HCT116 (cell line): ENCODE measurements around the gene URI1. TPM values are rescaled to one million over a fixed set of nuclear protein-coding genes. Genes with fewer than 3 reads are reported as not detected.

Experiments
- ATAC-seq: fragments of 200-7000 bp; cut with Tn5 transposase; 2 replicates; pipeline ENCODE4 v1.9.1; 2020; ENCODE audit warnings: mild to moderate bottlenecking, moderate library complexity
- BruUV-seq: library from RNA; stranded (reverse); fragments of 400-500 nt; replicated peaks from 2 replicates; lab custom pipeline; 2021; lab: Mats Ljungman, UMichigan
- CTCF ChIA-PET: fragments of 300-600 bp; sonication (Branson Sonifier 250); formaldehyde crosslinking; loops from one replicate; lab custom pipeline; 2021; ENCODE audit warnings: antibody characterized with exemption; lab: Charles Lee
- POLR2A ChIA-PET: fragments of 300-600, 350-600 bp; sonication (Branson Sonifier 250); formaldehyde crosslinking; loops from one replicate; lab custom pipeline; 2021; ENCODE audit warnings: antibody characterized with exemption; lab: Charles Lee
- RAD21 ChIA-PET, 2 experiments: fragments of 300-600 bp; sonication (Branson Sonifier 250); formaldehyde crosslinking; loops; one replicate each; lab custom pipeline; 2023; ENCODE audit warnings: low total read pairs in 2 of 2; ENCODE audit not compliant: uncharacterized antibody in 2 of 2, unreplicated experiment in 2 of 2, low non-redundant PET in 1 of 2; lab: Charles Lee
- DNase-seq: peaks from one replicate; pipeline ENCODE4 v3.0.0-alpha.2; 2010; ENCODE audit warnings: low read depth, low spot score
- H2AFZ ChIP-seq: fragments of 200-600 bp; shearing (Covaris generic), sonication (generic); 2 replicates; pipeline ENCODE4 v1.6.1; 2017; ENCODE audit warnings: low read depth, mixed run types, mixed read lengths, antibody characterized with exemption, low read length; ENCODE audit not compliant: poor library complexity, severe bottlenecking
- H3K27ac ChIP-seq: 2 replicates; pipeline ENCODE4 v1.5.1; 2012; ENCODE audit warnings: low read depth, low read length
- H3K27me3 ChIP-seq: fragments of 200-600 bp; sonication (generic); 2 replicates; pipeline ENCODE4 v1.6.1; 2016; ENCODE audit warnings: mixed run types, low read length, mixed read lengths; ENCODE audit not compliant: insufficient read depth
- H3K36me3 ChIP-seq, 2 experiments: fragments of 200-500 bp in 1 of 2; fragments of 200-600 bp in 1 of 2; sonication (Bioruptor generic) in 1 of 2; sonication (generic) in 1 of 2; 2 replicates each; pipeline versions ENCODE4 v1.5.1 to v1.6.1; 2014 to 2016; ENCODE audit warnings: low read length in 2 of 2, inconsistent platforms in 1 of 2, mixed read lengths in 1 of 2, mixed run types in 1 of 2; ENCODE audit not compliant: insufficient read depth in 2 of 2, control insufficient read depth in 1 of 2
- H3K4me1 ChIP-seq, 2 experiments: fragments of 200-600 bp in 1 of 2; sonication (generic) in 1 of 2; 2 replicates each; pipeline versions ENCODE4 v1.5.1 to v1.6.1; 2012 to 2017; ENCODE audit warnings: low read length in 2 of 2, inconsistent platforms in 1 of 2, mild to moderate bottlenecking in 1 of 2, mixed read lengths in 1 of 2, mixed run types in 1 of 2, moderate library complexity in 1 of 2; ENCODE audit not compliant: insufficient read depth in 2 of 2, control insufficient read depth in 1 of 2
- H3K4me2 ChIP-seq: fragments of 200-600 bp; sonication (generic); 2 replicates; pipeline ENCODE4 v1.6.1; 2017; ENCODE audit warnings: mixed run types, low read length, mixed read lengths
- H3K4me3 ChIP-seq, 2 experiments: fragments of 200-600 bp in 1 of 2; sonication (generic) in 1 of 2; replicated peaks in 1 of 2; 2 replicates each; pipeline ENCODE4 v1.5.1; 2011 to 2016; ENCODE audit warnings: low read length in 2 of 2, control low read depth in 1 of 2, low read depth in 1 of 2, mild to moderate bottlenecking in 1 of 2, mixed read lengths in 1 of 2, mixed run types in 1 of 2
- H3K79me2 ChIP-seq: fragments of 200-600 bp; sonication (generic); 2 replicates; pipeline ENCODE4 v1.6.1; 2017; ENCODE audit warnings: mild to moderate bottlenecking, mixed run types, low read length, moderate library complexity, mixed read lengths; ENCODE audit not compliant: insufficient read depth
- H3K9ac ChIP-seq: fragments of 200-600 bp; sonication (generic); 2 replicates; pipeline ENCODE4 v1.6.1; 2016; ENCODE audit warnings: low read length, mixed read lengths
- H3K9me2 ChIP-seq: fragments of 200-600 bp; sonication (generic), shearing (Covaris generic); 2 replicates; pipeline ENCODE4 v1.6.1; 2017; ENCODE audit warnings: mixed run types, mild to moderate bottlenecking, moderate library complexity; ENCODE audit not compliant: insufficient read depth
- H3K9me3 ChIP-seq, 2 experiments: fragments of 200-500 bp in 1 of 2; fragments of 200-600 bp in 1 of 2; sonication (Bioruptor generic) in 1 of 2; sonication (generic) in 1 of 2; 2 replicates each; pipeline ENCODE4 v1.6.1; 2014 to 2017; ENCODE audit warnings: low read length in 2 of 2, mixed read lengths in 2 of 2, inconsistent platforms in 1 of 2, low read depth in 1 of 2, mild to moderate bottlenecking in 1 of 2, mixed run types in 1 of 2, moderate library complexity in 1 of 2; ENCODE audit not compliant: control insufficient read depth in 1 of 2, insufficient read depth in 1 of 2
- H4K20me1 ChIP-seq: fragments of 200-600 bp; sonication (generic), shearing (Covaris generic); 2 replicates; pipeline ENCODE4 v1.6.1; 2017; ENCODE audit warnings: mixed run types, mild to moderate bottlenecking, moderate library complexity; ENCODE audit not compliant: insufficient read depth
- CBX3 ChIP-seq: IDR thresholded peaks from 2 replicates; pipeline ENCODE4 v1.6.1; 2012; ENCODE audit warnings: low read depth
- CEBPB ChIP-seq: IDR thresholded peaks from 2 replicates; pipeline ENCODE4 v1.6.1; 2012; ENCODE audit warnings: low read depth
- EGR1 ChIP-seq: IDR thresholded peaks from 2 replicates; pipeline ENCODE4 v1.6.1; 2012; ENCODE audit warnings: low read depth
- EZH2 ChIP-seq: fragments of 200-600 bp; sonication (generic); IDR thresholded peaks from 2 replicates; pipeline ENCODE4 v1.6.1; 2017; ENCODE audit warnings: antibody characterized with exemption, mixed run types
- EZH2phosphoT487 ChIP-seq: fragments of 200-600 bp; IDR thresholded peaks from 2 replicates; pipeline ENCODE4 v1.6.1; 2018; ENCODE audit warnings: antibody characterized with exemption, borderline replicate concordance
- FOSL1 ChIP-seq: IDR thresholded peaks from 2 replicates; pipeline ENCODE4 v1.6.1; 2012; ENCODE audit warnings: low read depth
- POLR2A ChIP-seq: IDR thresholded peaks from 2 replicates; pipeline ENCODE4 v1.7.0; 2011; ENCODE audit warnings: borderline replicate concordance; ENCODE audit not compliant: insufficient read depth, insufficient read length; ENCODE audit errors: extremely low read depth
- POLR2AphosphoS5 ChIP-seq: IDR thresholded peaks from 2 replicates; pipeline ENCODE4 v1.6.1; 2011; ENCODE audit warnings: mild to moderate bottlenecking, low read depth, low read length, moderate library complexity
- RAD21 ChIP-seq: IDR thresholded peaks from 2 replicates; pipeline ENCODE4 v1.6.1; 2012; ENCODE audit warnings: low read depth, mild to moderate bottlenecking
- SRF ChIP-seq: IDR thresholded peaks from 2 replicates; pipeline ENCODE4 v1.6.1; 2012; ENCODE audit warnings: low read depth
- TCF7L2 ChIP-seq: IDR thresholded peaks from 2 replicates; pipeline ENCODE4 v1.7.0; 2011; ENCODE audit warnings: borderline replicate concordance, inconsistent platforms; ENCODE audit not compliant: insufficient read depth, insufficient read length; ENCODE audit errors: extremely low read depth
- YY1 ChIP-seq: IDR thresholded peaks from 2 replicates; pipeline ENCODE4 v1.6.1; 2011; ENCODE audit warnings: low read length, low read depth, moderate library complexity, mild to moderate bottlenecking; ENCODE audit not compliant: insufficient replicate concordance; ENCODE audit errors: extremely low read depth
- ZFX ChIP-seq: fragments of 450-650 bp; IDR thresholded peaks from 2 replicates; pipeline ENCODE4 v1.6.1; 2017
- ZNF274 ChIP-seq: fragments of 200-500 bp; sonication (Bioruptor generic); IDR thresholded peaks from 2 replicates; pipeline ENCODE4 v1.6.1; 2014; ENCODE audit warnings: mild to moderate bottlenecking, low read depth, low read length, inconsistent platforms
- intact Hi-C: fragments of 100-400 bp; cut with micrococcal nuclease; formaldehyde crosslinking; loops from 2 replicates; pipeline ENCODE4 v1.10.0; 2022
- total RNA-seq: library from RNA; stranded (reverse); gene quantifications from one replicate; pipeline ENCODE4 v1.2.1, GENCODE V29; 2021; ENCODE audit not compliant: unreplicated experiment
- TF ChIP-seq, protein P1 (sequence below), 3 experiments: fragments of 200-600 bp in 1 of 3; sonication (generic) in 1 of 3; IDR thresholded peaks in 2 of 3; conservative IDR thresholded peaks in 1 of 3; 2 replicates each; pipeline ENCODE4 v1.5.1; 2012 to 2017; ENCODE audit warnings: low read depth in 2 of 3, low read length in 2 of 3, antibody characterized with exemption in 1 of 3, borderline replicate concordance in 1 of 3, control low read depth in 1 of 3, mild to moderate bottlenecking in 1 of 3, mixed read lengths in 1 of 3, mixed run types in 1 of 3, moderate library complexity in 1 of 3; ENCODE audit not compliant: insufficient read depth in 1 of 3
- TF ChIP-seq, protein P2 (sequence below): IDR thresholded peaks from 2 replicates; pipeline ENCODE4 v1.6.1; 2012; ENCODE audit warnings: low read depth
- TF ChIP-seq, protein P3 (sequence below): IDR thresholded peaks from 2 replicates; pipeline ENCODE4 v1.6.1; 2012
- TF ChIP-seq, protein P4 (sequence below): IDR thresholded peaks from 2 replicates; pipeline ENCODE4 v1.6.1; 2012

URI1 gene
- total RNA-seq, 1 experiment from 2014 or later: 51.4 TPM

DNA sequence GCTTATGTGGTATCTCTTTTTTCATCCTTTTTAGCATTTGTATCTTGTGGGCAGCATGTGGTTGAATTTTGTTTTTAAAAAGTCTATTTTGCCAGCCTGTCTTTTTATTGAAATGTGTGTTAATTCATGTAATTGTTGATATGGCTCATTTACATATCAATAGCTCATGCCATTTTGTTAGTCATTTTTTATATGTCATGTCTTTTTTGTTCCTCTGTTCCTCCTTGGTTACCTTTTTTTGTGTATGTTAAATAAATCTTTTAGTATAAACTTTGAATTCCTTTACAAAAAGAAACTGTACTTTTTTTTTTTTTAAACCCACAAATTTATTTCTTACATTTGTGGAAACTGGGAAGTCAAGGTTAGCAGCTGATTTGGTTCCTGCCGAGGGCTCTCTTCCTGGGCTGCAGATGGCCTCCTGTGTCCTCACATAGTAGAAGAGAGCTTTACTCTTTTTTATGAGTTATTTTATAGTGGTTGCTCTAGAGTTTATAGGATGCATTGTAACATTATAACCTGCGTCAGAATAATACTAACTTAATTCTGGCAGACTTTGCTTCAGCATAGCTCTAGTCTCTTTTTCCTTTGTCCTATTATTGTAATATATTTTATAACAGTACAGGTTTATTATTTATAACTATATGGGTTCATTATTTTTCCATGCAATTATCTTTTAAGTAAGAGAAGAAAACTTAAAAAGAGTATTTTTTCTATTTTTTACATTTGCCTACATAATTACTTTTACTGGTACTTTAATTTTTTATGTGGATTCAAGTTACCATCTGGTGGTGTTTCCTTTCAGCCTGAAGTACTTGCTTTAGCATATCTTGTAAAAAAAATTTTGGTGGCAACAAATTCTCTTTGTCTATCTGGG, 86.3 kb downstream of the URI1 start:
- no peak overlapping the region for H2AFZ ChIP-seq
- CTCF ChIA-PET: no interaction called here
- H3K27me3 ChIP-seq: no peaks in the 10 kb centered on the region
- no TSS peak for BruUV-seq
- H3K9ac ChIP-seq: no peak overlapping the region
- H3K9me2 ChIP-seq: no peaks in the 10 kb centered on the region
- no peak for ATAC-seq
- RAD21 ChIA-PET: no interaction called here
- TF ChIP-seq, protein P1, sequence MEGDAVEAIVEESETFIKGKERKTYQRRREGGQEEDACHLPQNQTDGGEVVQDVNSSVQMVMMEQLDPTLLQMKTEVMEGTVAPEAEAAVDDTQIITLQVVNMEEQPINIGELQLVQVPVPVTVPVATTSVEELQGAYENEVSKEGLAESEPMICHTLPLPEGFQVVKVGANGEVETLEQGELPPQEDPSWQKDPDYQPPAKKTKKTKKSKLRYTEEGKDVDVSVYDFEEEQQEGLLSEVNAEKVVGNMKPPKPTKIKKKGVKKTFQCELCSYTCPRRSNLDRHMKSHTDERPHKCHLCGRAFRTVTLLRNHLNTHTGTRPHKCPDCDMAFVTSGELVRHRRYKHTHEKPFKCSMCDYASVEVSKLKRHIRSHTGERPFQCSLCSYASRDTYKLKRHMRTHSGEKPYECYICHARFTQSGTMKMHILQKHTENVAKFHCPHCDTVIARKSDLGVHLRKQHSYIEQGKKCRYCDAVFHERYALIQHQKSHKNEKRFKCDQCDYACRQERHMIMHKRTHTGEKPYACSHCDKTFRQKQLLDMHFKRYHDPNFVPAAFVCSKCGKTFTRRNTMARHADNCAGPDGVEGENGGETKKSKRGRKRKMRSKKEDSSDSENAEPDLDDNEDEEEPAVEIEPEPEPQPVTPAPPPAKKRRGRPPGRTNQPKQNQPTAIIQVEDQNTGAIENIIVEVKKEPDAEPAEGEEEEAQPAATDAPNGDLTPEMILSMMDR (IDR thresholded peaks at IDR 0.05 in 2 of 3, conservative IDR thresholded peaks at IDR 0.05 in 1 of 3; ENCODE audit: borderline replicate concordance in 1 of 3, insufficient read depth in 1 of 3, low read depth in 2 of 3, low read length in 2 of 3): no peak
- no peak for TF ChIP-seq FOSL1
- TF ChIP-seq, protein P2, sequence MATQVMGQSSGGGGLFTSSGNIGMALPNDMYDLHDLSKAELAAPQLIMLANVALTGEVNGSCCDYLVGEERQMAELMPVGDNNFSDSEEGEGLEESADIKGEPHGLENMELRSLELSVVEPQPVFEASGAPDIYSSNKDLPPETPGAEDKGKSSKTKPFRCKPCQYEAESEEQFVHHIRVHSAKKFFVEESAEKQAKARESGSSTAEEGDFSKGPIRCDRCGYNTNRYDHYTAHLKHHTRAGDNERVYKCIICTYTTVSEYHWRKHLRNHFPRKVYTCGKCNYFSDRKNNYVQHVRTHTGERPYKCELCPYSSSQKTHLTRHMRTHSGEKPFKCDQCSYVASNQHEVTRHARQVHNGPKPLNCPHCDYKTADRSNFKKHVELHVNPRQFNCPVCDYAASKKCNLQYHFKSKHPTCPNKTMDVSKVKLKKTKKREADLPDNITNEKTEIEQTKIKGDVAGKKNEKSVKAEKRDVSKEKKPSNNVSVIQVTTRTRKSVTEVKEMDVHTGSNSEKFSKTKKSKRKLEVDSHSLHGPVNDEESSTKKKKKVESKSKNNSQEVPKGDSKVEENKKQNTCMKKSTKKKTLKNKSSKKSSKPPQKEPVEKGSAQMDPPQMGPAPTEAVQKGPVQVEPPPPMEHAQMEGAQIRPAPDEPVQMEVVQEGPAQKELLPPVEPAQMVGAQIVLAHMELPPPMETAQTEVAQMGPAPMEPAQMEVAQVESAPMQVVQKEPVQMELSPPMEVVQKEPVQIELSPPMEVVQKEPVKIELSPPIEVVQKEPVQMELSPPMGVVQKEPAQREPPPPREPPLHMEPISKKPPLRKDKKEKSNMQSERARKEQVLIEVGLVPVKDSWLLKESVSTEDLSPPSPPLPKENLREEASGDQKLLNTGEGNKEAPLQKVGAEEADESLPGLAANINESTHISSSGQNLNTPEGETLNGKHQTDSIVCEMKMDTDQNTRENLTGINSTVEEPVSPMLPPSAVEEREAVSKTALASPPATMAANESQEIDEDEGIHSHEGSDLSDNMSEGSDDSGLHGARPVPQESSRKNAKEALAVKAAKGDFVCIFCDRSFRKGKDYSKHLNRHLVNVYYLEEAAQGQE: no peak
- TF ChIP-seq EZH2: no peak
- no peak for TF ChIP-seq SRF
- no peak for TF ChIP-seq EGR1
- TF ChIP-seq CBX3: no peak
- TF ChIP-seq ZFX: no peak
- no peak for TF ChIP-seq POLR2A
- TF ChIP-seq EZH2phosphoT487: no peak
- TF ChIP-seq, protein P3, sequence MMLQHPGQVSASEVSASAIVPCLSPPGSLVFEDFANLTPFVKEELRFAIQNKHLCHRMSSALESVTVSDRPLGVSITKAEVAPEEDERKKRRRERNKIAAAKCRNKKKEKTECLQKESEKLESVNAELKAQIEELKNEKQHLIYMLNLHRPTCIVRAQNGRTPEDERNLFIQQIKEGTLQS: no peak
- no peak for TF ChIP-seq TCF7L2
- no peak for TF ChIP-seq POLR2AphosphoS5
- TF ChIP-seq, protein P4, sequence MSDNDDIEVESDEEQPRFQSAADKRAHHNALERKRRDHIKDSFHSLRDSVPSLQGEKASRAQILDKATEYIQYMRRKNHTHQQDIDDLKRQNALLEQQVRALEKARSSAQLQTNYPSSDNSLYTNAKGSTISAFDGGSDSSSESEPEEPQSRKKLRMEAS: no peak
- no peak for TF ChIP-seq ZNF274
- TF ChIP-seq RAD21: no peak
- TF ChIP-seq CEBPB: no peak
- TF ChIP-seq YY1: no peak
- TF ChIP-seq, all 23 proteins: peak for 0
- Histone ChIP-seq H3K4me1 (no peaks in the 10 kb centered on the region), H3K4me2 (no peak overlapping the region), H3K79me2 (no peaks in the 10 kb centered on the region; the same call in 1 of the 2 replicates), H3K4me3 (no peak overlapping the region), H4K20me1 (0 out of 2 replicates have a peak, but pooled peaks cover 4% of the 10 kb centered on the region), H3K27ac (no peak overlapping the region), H3K9me3 (no peaks in the 10 kb centered on the region), H3K36me3 (0 out of 4 replicates have a peak, but pooled peaks cover 0 to 4% of the 10 kb centered on the region in 2 experiments)
- intact Hi-C loops: no loop called here
- no peak for DNase-seq
- POLR2A ChIA-PET: no interaction called here
